GM18873 (cell line): ENCODE measurements around the gene PLEKHG4.
A peak's percentile ranks its signal among the peaks of the same experiment; 100 is the strongest.

Source experiments
- ATAC-seq: cut with Tn5 transposase; IDR thresholded peaks from one replicate; pipeline ENCODE4 v1.9.1; 2021; ENCODE audit warnings: mild to moderate bottlenecking, moderate library complexity, moderate number of reproducible peaks; ENCODE audit not compliant: unreplicated experiment, low FRiP score

The PLEKHG4 gene

GRCh38 chr16:67284699-67285646 is 5.6 kb downstream of the PLEKHG4 start:
- ATAC-seq = no peak

- ATAC-seq = no peak
Observed at GRCh38 chr16:67286441-67287235, 7.3 kb downstream of the PLEKHG4 start.

GRCh38 chr16:67287960-67288359 is 8.6 kb downstream of the PLEKHG4 start:
- no peak for ATAC-seq

GRCh38 chr16:67291461-67291860 is 12.1 kb downstream of the PLEKHG4 start:
- no peak for ATAC-seq

GRCh38 chr16:67294171-67294757 is 14.9 kb downstream of the PLEKHG4 start:
- no peak for ATAC-seq

GRCh38 chr16:67294938-67295361 is 15.6 kb downstream of the PLEKHG4 start:
- no peak for ATAC-seq

- ATAC-seq = no peak
Observed at GRCh38 chr16:67296420-67296819, 17.1 kb downstream of the PLEKHG4 start.

GRCh38 chr16:67298277-67298676 is 18.9 kb downstream of the PLEKHG4 start:
- no peak for ATAC-seq

- ATAC-seq = no peak
Observed at GRCh38 chr16:67299269-67299668, 19.9 kb downstream of the PLEKHG4 start.

- ATAC-seq = no peak
Observed at GRCh38 chr16:67301080-67301782, 21.9 kb downstream of the PLEKHG4 start.

GRCh38 chr16:67302076-67302475 is 22.7 kb downstream of the PLEKHG4 start:
- ATAC-seq = no peak

GRCh38 chr16:67302970-67303369 is 23.6 kb downstream of the PLEKHG4 start:
- ATAC-seq = no peak

GRCh38 chr16:67304020-67304419 is 24.7 kb downstream of the PLEKHG4 start:
- ATAC-seq = no peak

- ATAC-seq = no peak
Observed at GRCh38 chr16:67305216-67306071, 26.1 kb downstream of the PLEKHG4 start.

GRCh38 chr16:67310561-67310960 is 31.2 kb downstream of the PLEKHG4 start:
- ATAC-seq = no peak

- peak; percentile 55 for ATAC-seq
Observed at GRCh38 chr16:67311607-67312488, 32.5 kb downstream of the PLEKHG4 start.

- ATAC-seq = no peak
Observed at GRCh38 chr16:67312719-67313118, 33.4 kb downstream of the PLEKHG4 start.

- ATAC-seq = no peak
Observed at GRCh38 chr16:67317853-67318252, 38.5 kb downstream of the PLEKHG4 start.

GRCh38 chr16:67326115-67326471 is 46.8 kb downstream of the PLEKHG4 start:
- ATAC-seq = no peak
